Thoracic aorta endothelial cell (primary cell): ENCODE data around the gene ZDHHC3. TPM values are rescaled to one million over a fixed set of nuclear protein-coding genes. Genes with fewer than 3 reads are reported as not detected.

Experiments used
- total RNA-seq: library from RNA; depleted of rRNA; stranded (reverse); fragments of >200 nt; gene quantifications from 2 replicates; pipeline ENCODE4 v1.2.3, GENCODE V29; 2012

The ZDHHC3 gene, protein sequence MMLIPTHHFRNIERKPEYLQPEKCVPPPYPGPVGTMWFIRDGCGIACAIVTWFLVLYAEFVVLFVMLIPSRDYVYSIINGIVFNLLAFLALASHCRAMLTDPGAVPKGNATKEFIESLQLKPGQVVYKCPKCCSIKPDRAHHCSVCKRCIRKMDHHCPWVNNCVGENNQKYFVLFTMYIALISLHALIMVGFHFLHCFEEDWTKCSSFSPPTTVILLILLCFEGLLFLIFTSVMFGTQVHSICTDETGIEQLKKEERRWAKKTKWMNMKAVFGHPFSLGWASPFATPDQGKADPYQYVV
- total RNA-seq: 70.1 and 79.8 TPM in 2 replicates

DNA sequence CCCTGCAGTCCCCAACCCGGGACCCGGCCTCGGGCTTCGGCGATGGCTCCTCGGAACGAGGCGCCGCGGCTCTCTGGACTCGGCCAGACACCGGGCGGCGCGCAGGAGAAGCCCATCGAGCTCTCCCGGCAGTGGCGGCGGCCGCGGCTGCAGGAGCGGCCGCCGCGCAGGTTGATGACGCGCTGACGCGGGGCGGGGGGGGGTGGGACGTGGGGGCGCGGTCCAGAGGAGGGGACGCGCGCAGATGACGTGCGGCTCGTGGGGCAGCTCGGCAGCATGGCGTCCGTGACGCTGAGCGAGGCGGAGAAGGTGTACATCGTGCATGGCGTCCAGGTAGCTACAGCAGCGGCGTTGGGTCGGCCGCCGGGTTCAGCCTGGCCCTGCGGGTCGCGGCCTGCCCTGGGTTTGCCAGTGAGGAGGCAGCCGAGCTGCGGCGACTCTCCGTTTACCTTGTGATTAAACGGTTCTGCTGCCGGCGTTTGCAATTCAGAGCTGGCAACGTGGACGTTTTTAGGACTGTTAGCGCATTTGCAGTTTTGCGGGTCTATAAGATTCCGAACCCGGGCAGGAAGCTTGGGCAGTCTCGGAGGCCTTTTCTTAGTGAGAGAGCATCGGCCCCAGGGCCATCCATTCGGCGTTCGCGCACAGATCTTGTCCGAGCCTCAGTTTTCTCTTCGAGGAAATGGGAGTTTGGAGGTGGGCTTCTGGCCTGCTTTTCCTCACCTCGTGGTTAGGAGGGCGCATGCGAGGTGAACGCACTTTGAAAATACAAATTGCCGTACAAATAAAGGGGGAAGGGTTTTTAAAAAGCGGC lies at the start of gene ZDHHC3, which contains the start of gene EXOSC7:
TSS of gene ZDHHC3 (minus strand) at position 173 of the 814 bp plus-strand sequence. CDS start 16,738 bp downstream, outside the sequence.
TSS of gene EXOSC7 (plus strand) at position 243 of the 814 bp plus-strand sequence. CDS start at position 277, 34 bp downstream.

Other genes starting within 250 kb of the ZDHHC3 start
- gene ZNF501, start 246.5 kb downstream of the ZDHHC3 start, total RNA-seq: 4.3 and 4.7 TPM in 2 replicates
- 27.5 and 33.2 TPM in 2 replicates for gene KIAA1143, start 214.6 kb downstream of the ZDHHC3 start, total RNA-seq
- 21.1 and 30.9 TPM in 2 replicates for gene KIF15, start 214.4 kb downstream of the ZDHHC3 start, total RNA-seq
- 7.2 and 8.1 TPM in 2 replicates for gene TMEM42, start 114.3 kb downstream of the ZDHHC3 start, total RNA-seq
- 0.07 and 0.13 TPM in 2 replicates for gene TGM4, start 101.6 kb downstream of the ZDHHC3 start, total RNA-seq
- 42.5 and 44.8 TPM in 2 replicates for gene EXOSC7, start 70 bp upstream of the ZDHHC3 start, total RNA-seq
- not detected in 2 replicates for gene CLEC3B, start 50.1 kb upstream of the ZDHHC3 start, total RNA-seq
- 14.1 and 19.2 TPM in 2 replicates for gene CDCP1, start 170.2 kb upstream of the ZDHHC3 start, total RNA-seq